IMR-90 (cell line): ENCODE measurements around the gene SLC24A3. TPM values are rescaled to one million over a fixed set of nuclear protein-coding genes. Genes with fewer than 3 reads are reported as not detected.

Experiments
- ATAC-seq: fragments of 200-7000 bp; cut with Tn5 transposase; 2 replicates; pipeline ENCODE4 v1.9.1; 2020; ENCODE audit warnings: low read depth, mild to moderate bottlenecking, moderate library complexity
- BruUV-seq: library from RNA; stranded (reverse); fragments of 400-500 nt; replicated peaks from 2 replicates; lab custom pipeline; 2021; lab: Mats Ljungman, UMichigan
- CTCF ChIA-PET: fragments of 300-600 bp; formaldehyde crosslinking; extraction: SDS; loops from one replicate; lab custom pipeline; 2021; ENCODE audit warnings: antibody characterized with exemption; lab: Yijun Ruan, JAX
- POLR2A ChIA-PET: fragments of 300-600 bp; sonication (Branson Sonifier 250); formaldehyde crosslinking; loops from one replicate; lab custom pipeline; 2022; ENCODE audit warnings: antibody characterized with exemption; ENCODE audit not compliant: unreplicated experiment; lab: Charles Lee
- DNase-seq: peaks from one replicate; pipeline ENCODE4 v3.0.0; 2013
- H2AFZ ChIP-seq: replicated peaks from 2 replicates; pipeline ENCODE3; 2013; ENCODE audit warnings: low read length, mild to moderate bottlenecking; ENCODE audit not compliant: poor library complexity
- H2AK5ac ChIP-seq: 2 replicates; pipeline ENCODE4 v1.6.1; 2013; ENCODE audit warnings: low read depth, low read length, inconsistent platforms
- H2AK9ac ChIP-seq: replicated peaks from 2 replicates; pipeline ENCODE3; 2013; ENCODE audit warnings: mild to moderate bottlenecking, low read depth, low read length, moderate library complexity; ENCODE audit not compliant: poor library complexity
- H2BK120ac ChIP-seq: 2 replicates; pipeline ENCODE4 v1.6.1; 2013; ENCODE audit warnings: low read depth, low read length, inconsistent platforms
- H2BK15ac ChIP-seq: 3 replicates; pipeline ENCODE4 v1.6.1; 2013; ENCODE audit warnings: low read depth, low read length, inconsistent platforms
- H2BK20ac ChIP-seq: 2 replicates; pipeline ENCODE4 v1.6.1; 2013; ENCODE audit warnings: low read depth, mild to moderate bottlenecking, inconsistent platforms, low read length, moderate library complexity
- H2BK5ac ChIP-seq: 2 replicates; pipeline ENCODE4 v1.6.1; 2013; ENCODE audit warnings: mild to moderate bottlenecking, low read depth, low read length, inconsistent platforms; ENCODE audit not compliant: poor library complexity, severe bottlenecking
- H3K14ac ChIP-seq: replicated peaks from 2 replicates; pipeline ENCODE4 v1.6.1; 2013; ENCODE audit warnings: low read depth, low read length, inconsistent platforms
- H3K18ac ChIP-seq: 2 replicates; pipeline ENCODE4 v1.6.1; 2013; ENCODE audit warnings: low read depth, low read length, control low read depth
- H3K23ac ChIP-seq: 2 replicates; pipeline ENCODE4 v1.6.1; 2013; ENCODE audit warnings: low read depth, low read length, inconsistent platforms
- H3K27ac ChIP-seq: 2 replicates; pipeline ENCODE4 v1.5.1; 2013; ENCODE audit warnings: mild to moderate bottlenecking, control low read depth, low read length; ENCODE audit not compliant: insufficient read depth
- H3K27me3 ChIP-seq: 2 replicates; pipeline ENCODE4 v1.6.1; 2013; ENCODE audit warnings: low read length; ENCODE audit not compliant: control insufficient read depth, insufficient read depth
- H3K36me3 ChIP-seq: 2 replicates; pipeline ENCODE4 v1.6.1; 2013; ENCODE audit warnings: low read length, mixed read lengths; ENCODE audit not compliant: control insufficient read depth, insufficient read depth
- H3K4ac ChIP-seq: 2 replicates; pipeline ENCODE4 v1.6.1; 2013; ENCODE audit warnings: low read depth, low read length, inconsistent platforms
- H3K4me1 ChIP-seq: 2 replicates; pipeline ENCODE4 v1.6.1; 2013; ENCODE audit warnings: low read length, mixed read lengths; ENCODE audit not compliant: control insufficient read depth, insufficient read depth
- H3K4me2 ChIP-seq: 2 replicates; pipeline ENCODE4 v1.6.1; 2013; ENCODE audit warnings: low read depth, mild to moderate bottlenecking, control low read depth, low read length, moderate library complexity
- H3K4me3 ChIP-seq: 2 replicates; pipeline ENCODE4 v1.5.1; 2013; ENCODE audit warnings: low read depth, mild to moderate bottlenecking, control low read depth, low read length, moderate library complexity; ENCODE audit not compliant: insufficient read depth
- H3K56ac ChIP-seq: 2 replicates; pipeline ENCODE4 v1.6.1; 2013; ENCODE audit warnings: low read length, inconsistent platforms; ENCODE audit not compliant: insufficient read depth; ENCODE audit errors: extremely low read depth
- H3K79me1 ChIP-seq, 2 experiments: 2 replicates each; pipeline ENCODE4 v1.6.1; 2013; ENCODE audit warnings: low read length in 2 of 2, inconsistent platforms in 1 of 2, low read depth in 1 of 2
- H3K9ac ChIP-seq: 2 replicates; pipeline ENCODE4 v1.6.1; 2013; ENCODE audit warnings: low read depth, low read length, control low read depth
- H3K9me1 ChIP-seq: 2 replicates; pipeline ENCODE4 v1.6.1; 2013; ENCODE audit warnings: low read length, inconsistent platforms; ENCODE audit not compliant: insufficient read depth
- H3K9me3 ChIP-seq: 2 replicates; pipeline ENCODE4 v1.6.1; 2013; ENCODE audit warnings: low read length; ENCODE audit not compliant: control insufficient read depth, insufficient read depth
- H4K20me1 ChIP-seq: 2 replicates; pipeline ENCODE4 v1.6.1; 2013; ENCODE audit warnings: low read length, inconsistent platforms; ENCODE audit not compliant: insufficient read depth
- H4K5ac ChIP-seq: 2 replicates; pipeline ENCODE4 v1.6.1; 2013; ENCODE audit warnings: mild to moderate bottlenecking, low read depth, low read length, control low read depth
- H4K8ac ChIP-seq, 2 experiments: 2 replicates each; pipeline ENCODE4 v1.6.1; 2013; ENCODE audit warnings: low read depth in 2 of 2, low read length in 2 of 2, control low read depth in 1 of 2, inconsistent platforms in 1 of 2
- H4K91ac ChIP-seq: 2 replicates; pipeline ENCODE4 v1.6.1; 2013; ENCODE audit warnings: low read depth, low read length, inconsistent platforms; ENCODE audit not compliant: insufficient read depth
- CTCF ChIP-seq: conservative IDR thresholded peaks from 2 replicates; pipeline ENCODE4 v1.5.1; 2012; ENCODE audit warnings: mild to moderate bottlenecking, low read depth, low read length, improper control_type of control experiment
- ELK1 ChIP-seq: fragments of 150-350 bp; IDR thresholded peaks from 2 replicates; pipeline ENCODE4 v1.6.1; 2016; ENCODE audit warnings: low read depth, mild to moderate bottlenecking, low read length, moderate library complexity, borderline replicate concordance
- FOS ChIP-seq: fragments of 150-350 bp; IDR thresholded peaks from 2 replicates; pipeline ENCODE4 v1.6.1; 2016; ENCODE audit warnings: low read depth, low read length
- MAZ ChIP-seq: IDR thresholded peaks from 2 replicates; pipeline ENCODE4 v1.6.1; 2012; ENCODE audit warnings: low read depth, mild to moderate bottlenecking, low read length, improper control_type of control experiment, moderate library complexity, borderline replicate concordance
- NFE2L2 ChIP-seq: fragments of 150-350 bp; IDR thresholded peaks from 2 replicates; pipeline ENCODE4 v1.6.1; 2016; ENCODE audit warnings: low read depth, mild to moderate bottlenecking, low read length
- POLR2A ChIP-seq: IDR thresholded peaks from 2 replicates; pipeline ENCODE4 v1.6.1; 2012; ENCODE audit warnings: mild to moderate bottlenecking, low read depth, low read length
- RCOR1 ChIP-seq: IDR thresholded peaks from 2 replicates; pipeline ENCODE4 v1.6.1; 2012; ENCODE audit warnings: mild to moderate bottlenecking, low read length, improper control_type of control experiment; ENCODE audit not compliant: insufficient replicate concordance
- WGBS, 2 experiments: methylation state at CpG; one replicate each; pipeline versions ENCODE4 v1.1.5 to v1.1.7; 2013; ENCODE audit warnings: missing lambda C conversion rate in 2 of 2; ENCODE audit not compliant: insufficient read length in 1 of 2; ENCODE audit errors: extremely low coverage in 2 of 2; 5-methylcytosine and 5-hydroxymethylcytosine counted together
- dilution Hi-C: fragments of 300-500 bp; cut with HindIII; formaldehyde crosslinking; loops from one replicate; pipeline ENCODE4 v1.14.3; 2018; ENCODE audit warnings: low sequenced_read_pairs; ENCODE audit not compliant: unreplicated experiment
- in situ Hi-C: fragments of 300-500 bp; cut with MboI; formaldehyde crosslinking; loops from 3 replicates; pipeline ENCODE4 v1.14.3; 2019; ENCODE audit warnings: low sequenced_read_pairs, inconsistent platforms, mixed read lengths
- intact Hi-C: fragments of 100-400 bp; cut with micrococcal nuclease; formaldehyde crosslinking; loops from 2 replicates; pipeline ENCODE4 v1.10.0; 2022
- polyA plus RNA-seq, 3 experiments: library from polyadenylated mRNA; depleted of rRNA; stranded (reverse); fragments of >200 nt; gene quantifications; 2 replicates each; pipeline ENCODE4 v1.2.3, GENCODE V29; 2012; ENCODE audit warnings: low replicate concordance in 1 of 3
- total RNA-seq: library from RNA; depleted of rRNA; stranded (reverse); fragments of >200 nt; gene quantifications from 2 replicates; pipeline ENCODE4 v1.2.3, GENCODE V29; 2012

Gene SLC24A3
- total and polyA plus RNA-seq, 2 of the 4 experiments (the other 2 are of a cell fraction): not detected

GRCh38 chr20:19672498-19672897 lies 460.1 kb downstream of the SLC24A3 start:
- Histone ChIP-seq H2AK9ac (no peak overlapping the region), H3K9ac (no peak overlapping the region), H3K4ac (no peak overlapping the region), H2AK5ac (no peak overlapping the region), H3K27me3 (peaks cover 55% of the 10 kb centered on the region), H3K23ac (no peak overlapping the region), H3K4me1 (no peaks in the 10 kb centered on the region), H3K18ac (no peak overlapping the region), H2BK5ac (no peak overlapping the region), H3K14ac (no peak overlapping the region), H3K27ac (no peak overlapping the region), H4K91ac (no peak overlapping the region), H2AFZ (no peak overlapping the region), H2BK20ac (no peak overlapping the region), H4K20me1 (no peaks in the 10 kb centered on the region), H2BK120ac (no peak overlapping the region), H3K4me3 (no peak overlapping the region), H2BK15ac (no peak overlapping the region), H4K8ac (no peak overlapping the region), H3K36me3 (no peaks in the 10 kb centered on the region), H3K56ac (no peak overlapping the region), H3K4me2 (no peak overlapping the region), H3K9me3 (no peaks in the 10 kb centered on the region), H3K79me1 (no peaks in the 10 kb centered on the region), H3K9me1 (no peaks in the 10 kb centered on the region), H4K5ac (no peak overlapping the region)
- DNase-seq (no peak), ATAC-seq (no peak)
- intact Hi-C loops (no loop called here), in situ Hi-C loops (no loop called here), dilution Hi-C loops (no loop called here)
- no TSS peak for BruUV-seq
- WGBS, 2 experiments: 67% methylated on average over 1 of the region's 5 CpGs; no CpG with 5 or more reads in 1 of the 2 experiments
- POLR2A ChIA-PET: interaction anchor here (0.5 kb wide), 1 partner anchor 22 kb away, joined by 6 read pairs; no protein-coding TSS in a partner anchor
- TF ChIP-seq RCOR1 (no peak), CTCF (no peak), FOS (no peak), MAZ (no peak), ELK1 (no peak), POLR2A (no peak), NFE2L2 (no peak)
- CTCF ChIA-PET: interaction anchor here (1.3 kb wide), 1 partner anchor 10 kb away, joined by 3 read pairs; no protein-coding TSS in a partner anchor
